Activated T-cell treated with anti-CD3 and anti-CD28 coated beads, Interleukin-2, amount 50 U/mL, for 24 hours (primary cell): ENCODE results near the gene BARHL2.

Source experiments
- DNase-seq: peaks from one replicate; pipeline ENCODE4 v3.0.0-alpha.2; 2020
- H3K27ac Mint-ChIP-seq: 2 replicates; pipeline ENCODE4 v1.8.0; 2020; ENCODE audit warnings: mild to moderate bottlenecking, mixed read lengths
- H3K27me3 Mint-ChIP-seq: 2 replicates; pipeline ENCODE4 v1.8.0; 2020; ENCODE audit warnings: mixed read lengths
- H3K36me3 Mint-ChIP-seq: 2 replicates; pipeline ENCODE4 v1.8.0; 2020; ENCODE audit warnings: low read depth, mixed read lengths
- H3K4me1 Mint-ChIP-seq: 2 replicates; pipeline ENCODE4 v1.8.0; 2020; ENCODE audit warnings: low read depth, mixed read lengths
- H3K4me3 Mint-ChIP-seq: 2 replicates; pipeline ENCODE4 v1.8.0; 2020; ENCODE audit warnings: mild to moderate bottlenecking, moderate library complexity, mixed read lengths
- H3K9me3 Mint-ChIP-seq: 2 replicates; pipeline ENCODE4 v1.8.0; 2020; ENCODE audit warnings: mixed read lengths

BARHL2 gene

DNA sequence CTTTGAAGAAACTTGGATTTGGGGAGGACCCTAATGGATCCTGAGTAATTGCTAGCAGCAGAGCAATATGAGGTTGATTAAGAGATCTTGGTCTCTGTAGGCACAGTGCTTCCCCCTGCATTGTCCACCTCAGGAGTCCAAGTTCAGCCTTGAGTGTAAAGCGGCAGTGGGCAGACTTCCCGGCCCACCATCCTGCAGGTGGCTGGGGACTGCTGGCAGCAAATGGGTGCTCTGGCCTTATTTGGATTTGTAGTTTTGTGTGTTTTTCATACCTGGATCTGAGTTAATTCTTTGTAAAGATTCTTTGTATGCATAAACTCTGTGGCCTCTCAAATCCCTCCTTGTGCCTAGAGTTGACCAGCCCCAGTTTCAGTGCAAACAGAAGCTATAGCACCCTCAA, 7.6 kb downstream of the BARHL2 start:
- no peak for DNase-seq

DNA sequence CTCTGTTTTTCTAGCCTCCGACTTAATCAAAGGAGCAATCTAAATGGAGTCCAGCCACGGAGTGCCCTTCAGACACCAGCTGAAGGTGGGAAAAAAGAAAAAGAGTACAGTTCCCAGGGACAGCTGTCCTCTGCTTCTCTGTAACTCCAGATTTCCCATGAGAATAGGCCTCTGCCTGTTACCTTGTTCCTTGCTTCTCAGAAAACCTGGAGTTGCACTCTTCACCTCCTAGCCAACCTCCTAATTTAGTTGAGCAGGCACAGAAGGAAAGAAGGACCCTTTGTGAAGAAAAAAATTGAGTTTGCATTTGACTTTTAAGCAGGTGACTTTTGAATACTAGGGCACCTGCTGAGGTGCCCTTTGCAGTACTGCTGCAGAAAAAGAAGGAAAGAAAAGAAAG, 8.3 kb downstream of the BARHL2 start:
- peaks cover 19% of the 10 kb centered on the region for H3K4me1 Mint-ChIP-seq
- H3K36me3 Mint-ChIP-seq = no peaks in the 10 kb centered on the region
- H3K9me3 Mint-ChIP-seq = no peaks in the 10 kb centered on the region
- H3K4me3 Mint-ChIP-seq = no peak overlapping the region
- H3K27ac Mint-ChIP-seq = no peak overlapping the region
- no peak for DNase-seq
- peaks cover 98% of the 10 kb centered on the region for H3K27me3 Mint-ChIP-seq

More for the DNA sequence above, 7.6 kb downstream of the BARHL2 start:
- H3K27ac Mint-ChIP-seq = no peak overlapping the region
- H3K4me1 Mint-ChIP-seq = peaks cover 19% of the 10 kb centered on the region
- no peak overlapping the region for H3K4me3 Mint-ChIP-seq
- H3K9me3 Mint-ChIP-seq = no peaks in the 10 kb centered on the region
- peaks cover 98% of the 10 kb centered on the region for H3K27me3 Mint-ChIP-seq
- H3K36me3 Mint-ChIP-seq = no peaks in the 10 kb centered on the region

DNA sequence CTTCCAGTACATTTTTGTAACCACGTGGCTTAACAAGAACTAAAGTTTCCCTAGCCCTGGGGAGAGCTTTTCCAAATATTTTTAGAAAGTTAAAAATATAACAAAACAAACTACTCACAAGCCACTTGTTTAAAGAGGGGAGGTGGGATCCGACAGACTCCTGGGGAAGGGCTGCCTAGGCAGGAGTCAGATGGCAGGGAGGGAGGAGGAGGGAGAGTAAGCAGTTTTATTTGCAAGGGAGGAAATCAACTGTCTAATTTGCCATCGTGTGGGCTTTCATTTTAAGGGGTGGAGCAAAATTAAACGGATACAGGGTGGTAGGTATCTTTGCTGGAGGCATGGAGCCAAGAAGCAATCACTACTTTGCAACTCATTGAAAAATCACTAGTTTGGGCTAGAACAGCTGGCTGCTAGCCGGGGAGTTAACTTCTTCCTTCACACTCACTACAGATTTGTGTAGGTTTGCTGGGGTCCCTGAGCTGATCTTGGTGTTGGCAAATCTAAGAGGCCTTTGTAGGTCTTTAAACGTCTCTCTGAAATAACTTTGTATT, 8.8 kb downstream of the BARHL2 start:
- Mint-ChIP-seq H3K4me1 (peaks cover 17% of the 10 kb centered on the region), H3K36me3 (no peaks in the 10 kb centered on the region), H3K9me3 (no peaks in the 10 kb centered on the region)

DNA sequence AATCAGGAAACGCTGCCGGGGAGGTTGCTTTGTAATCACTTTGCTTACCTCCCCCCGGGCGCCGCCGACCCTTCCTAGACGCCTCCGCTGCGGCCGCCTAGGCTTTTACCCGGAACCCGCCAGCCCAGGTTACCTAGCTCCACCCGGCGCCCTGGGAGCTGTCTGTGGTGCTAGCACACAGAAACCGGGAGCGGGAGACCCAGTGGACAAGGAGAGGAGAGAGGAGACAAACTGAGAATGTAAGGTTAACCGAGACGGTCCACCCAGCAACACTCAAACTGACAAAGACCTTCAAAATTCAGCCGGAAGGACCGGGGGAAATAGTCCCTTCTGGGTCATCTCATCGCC, 9.8 kb downstream of the BARHL2 start:
- peak; percentile 41 for DNase-seq
- Mint-ChIP-seq H3K9me3 (no peaks in the 10 kb centered on the region), H3K36me3 (no peaks in the 10 kb centered on the region), H3K27ac (no peak overlapping the region), H3K4me3 (peak overlapping the region; percentile 57), H3K27me3 (peaks cover 93% of the 10 kb centered on the region), H3K4me1 (peaks cover 16% of the 10 kb centered on the region)

More for the DNA sequence above, 8.8 kb downstream of the BARHL2 start:
- H3K4me3 Mint-ChIP-seq = no peak overlapping the region
- DNase-seq = no peak
- H3K27ac Mint-ChIP-seq = no peak overlapping the region
- H3K27me3 Mint-ChIP-seq = peaks cover 97% of the 10 kb centered on the region

DNA sequence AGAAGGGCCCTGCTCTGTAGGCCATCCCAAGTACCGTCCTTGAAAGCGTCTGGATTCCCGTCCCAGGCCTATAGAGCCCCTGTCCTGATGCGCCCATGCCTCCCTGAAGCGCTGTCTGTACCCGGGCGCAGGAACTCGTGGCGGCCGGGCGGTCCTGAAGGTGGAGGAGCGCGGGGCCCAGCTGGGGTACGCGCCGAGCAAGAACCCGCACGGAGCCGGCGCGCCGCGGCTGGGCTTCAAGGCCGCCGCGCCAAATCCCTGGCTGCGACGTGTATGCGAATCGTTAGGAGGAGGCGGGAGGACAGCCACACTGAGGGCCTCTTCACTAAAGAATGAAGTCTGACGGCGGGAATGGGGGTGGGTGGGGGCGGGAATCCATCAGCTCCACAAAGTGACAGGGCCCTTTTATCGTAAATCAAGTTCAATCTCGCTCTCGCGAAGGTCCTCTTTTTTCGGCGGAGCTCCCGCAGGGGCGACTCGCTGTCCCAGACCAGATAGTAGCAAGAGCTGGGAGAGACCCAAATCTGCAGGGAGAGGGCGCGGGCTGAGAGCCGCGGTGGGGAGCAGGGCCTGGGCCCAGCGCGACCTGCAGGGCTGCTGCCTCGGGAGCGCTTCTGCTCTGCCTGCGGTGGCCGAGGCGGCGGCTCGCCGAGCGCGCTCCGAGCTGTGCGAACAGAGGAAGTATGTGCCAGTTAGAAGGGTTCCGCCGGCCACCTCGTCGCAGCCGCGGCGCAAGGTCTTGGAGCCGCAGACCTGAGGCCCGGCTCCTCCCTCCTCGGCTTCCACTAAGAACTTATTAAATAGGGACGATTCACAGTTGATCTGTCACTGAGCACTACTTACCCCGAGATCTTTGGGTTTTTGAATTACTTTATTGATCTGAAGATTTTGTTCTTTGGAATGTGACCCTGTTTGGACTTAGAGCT, 10.4 kb downstream of the BARHL2 start:
- DNase-seq = peak; percentile 47
- Mint-ChIP-seq H3K4me1 (peaks cover 16% of the 10 kb centered on the region), H3K36me3 (no peaks in the 10 kb centered on the region), H3K9me3 (no peaks in the 10 kb centered on the region), H3K27me3 (peaks cover 93% of the 10 kb centered on the region), H3K4me3 (peak overlapping the region; percentile 57), H3K27ac (no peak overlapping the region)

DNA sequence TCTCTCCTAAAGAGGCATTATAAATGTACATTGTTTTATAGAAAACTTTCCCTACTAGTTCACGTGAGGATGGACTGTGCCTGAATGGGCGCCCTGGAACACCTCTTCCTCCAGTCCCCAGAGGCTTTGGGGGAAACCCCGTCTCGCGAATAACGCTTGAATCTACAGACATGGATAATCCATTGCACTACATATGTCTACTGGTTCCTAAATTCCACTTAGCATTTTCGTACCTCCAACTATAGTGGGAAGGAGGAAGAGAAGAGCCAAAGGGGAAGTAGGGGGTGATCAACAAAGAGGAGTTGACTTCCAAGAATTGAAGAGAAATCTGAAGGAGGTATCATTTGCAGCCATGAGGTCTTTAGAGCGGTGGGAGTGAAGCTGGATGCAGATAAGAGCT, 11.1 kb downstream of the BARHL2 start:
- peak overlapping the region; percentile 57 for H3K4me3 Mint-ChIP-seq
- peaks cover 92% of the 10 kb centered on the region for H3K27me3 Mint-ChIP-seq
- H3K27ac Mint-ChIP-seq = no peak overlapping the region
- no peak for DNase-seq
- H3K9me3 Mint-ChIP-seq = no peaks in the 10 kb centered on the region
- H3K4me1 Mint-ChIP-seq = peaks cover 16% of the 10 kb centered on the region
- no peaks in the 10 kb centered on the region for H3K36me3 Mint-ChIP-seq

DNA sequence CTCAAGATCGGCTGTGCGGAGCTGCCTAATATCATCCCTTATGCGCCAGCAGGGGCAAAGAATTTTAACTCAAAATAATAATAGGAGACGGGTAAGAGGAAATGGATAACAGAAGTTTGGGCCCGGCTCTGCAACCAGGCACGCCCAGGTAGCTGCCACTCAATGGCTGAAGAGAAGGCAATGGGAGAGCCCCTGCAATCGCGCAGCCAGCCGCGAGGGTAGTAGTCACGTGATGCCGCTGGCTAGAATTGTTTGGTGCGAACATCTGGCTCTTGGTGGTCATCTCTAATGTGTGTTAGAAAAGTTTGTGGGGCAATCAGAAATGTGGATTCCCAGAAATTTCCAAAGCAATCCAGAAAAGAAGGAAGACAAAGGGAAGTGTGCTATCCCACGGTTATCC, 12.3 kb downstream of the BARHL2 start:
- DNase-seq = no peak
- H3K27ac Mint-ChIP-seq = no peak overlapping the region
- H3K4me1 Mint-ChIP-seq = peaks cover 16% of the 10 kb centered on the region
- H3K9me3 Mint-ChIP-seq = no peaks in the 10 kb centered on the region
- H3K27me3 Mint-ChIP-seq = peaks cover 88% of the 10 kb centered on the region
- H3K4me3 Mint-ChIP-seq = no peak overlapping the region
- H3K36me3 Mint-ChIP-seq = no peaks in the 10 kb centered on the region

DNA sequence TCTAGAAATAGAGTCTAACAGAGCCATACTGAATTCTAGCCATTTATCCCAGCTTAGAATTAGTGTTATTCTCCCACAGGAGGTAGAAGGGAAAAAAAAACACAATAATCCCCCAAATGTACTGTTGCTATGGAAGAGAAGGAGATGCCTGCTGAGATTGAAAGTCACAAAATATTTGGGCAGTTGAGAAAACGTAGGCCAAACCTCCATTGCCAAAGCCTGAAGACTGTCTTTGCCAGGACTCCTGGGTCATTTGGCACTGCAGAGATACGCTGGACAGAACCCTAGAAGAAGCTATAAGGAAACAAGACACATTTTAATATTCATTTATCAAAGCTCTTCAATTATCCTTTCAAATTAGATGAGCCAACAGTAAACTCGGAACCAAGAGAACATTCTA, 22.3 kb downstream of the BARHL2 start:
- no peaks in the 10 kb centered on the region for H3K36me3 Mint-ChIP-seq
- peaks cover 33% of the 10 kb centered on the region for H3K27me3 Mint-ChIP-seq
- H3K4me1 Mint-ChIP-seq = no peaks in the 10 kb centered on the region
- H3K27ac Mint-ChIP-seq = no peak overlapping the region
- no peaks in the 10 kb centered on the region for H3K9me3 Mint-ChIP-seq
- H3K4me3 Mint-ChIP-seq = no peak overlapping the region
- no peak for DNase-seq

DNA sequence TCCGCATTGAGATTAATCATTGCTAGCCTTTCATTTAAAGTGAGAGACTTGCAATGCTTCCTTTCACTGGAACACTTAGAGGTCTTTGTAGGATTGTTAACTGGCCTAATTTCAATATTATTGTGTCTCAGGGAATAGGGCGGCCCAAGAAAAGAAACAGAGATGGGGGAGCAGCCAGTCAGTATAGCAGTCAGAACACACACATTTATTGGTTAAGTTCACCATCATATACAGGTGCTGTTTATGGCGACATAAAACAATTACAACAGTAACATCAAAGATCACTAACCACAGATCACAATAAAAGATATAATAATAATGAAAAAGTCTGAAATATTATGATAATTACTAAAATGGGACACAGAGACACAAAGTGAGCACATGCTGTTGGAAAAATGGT, 29.4 kb downstream of the BARHL2 start:
- no peaks in the 10 kb centered on the region for H3K4me1 Mint-ChIP-seq
- H3K27ac Mint-ChIP-seq = no peak overlapping the region
- no peaks in the 10 kb centered on the region for H3K36me3 Mint-ChIP-seq
- no peak for DNase-seq
- no peaks in the 10 kb centered on the region for H3K9me3 Mint-ChIP-seq
- H3K4me3 Mint-ChIP-seq = no peak overlapping the region
- H3K27me3 Mint-ChIP-seq = peaks cover 32% of the 10 kb centered on the region

DNA sequence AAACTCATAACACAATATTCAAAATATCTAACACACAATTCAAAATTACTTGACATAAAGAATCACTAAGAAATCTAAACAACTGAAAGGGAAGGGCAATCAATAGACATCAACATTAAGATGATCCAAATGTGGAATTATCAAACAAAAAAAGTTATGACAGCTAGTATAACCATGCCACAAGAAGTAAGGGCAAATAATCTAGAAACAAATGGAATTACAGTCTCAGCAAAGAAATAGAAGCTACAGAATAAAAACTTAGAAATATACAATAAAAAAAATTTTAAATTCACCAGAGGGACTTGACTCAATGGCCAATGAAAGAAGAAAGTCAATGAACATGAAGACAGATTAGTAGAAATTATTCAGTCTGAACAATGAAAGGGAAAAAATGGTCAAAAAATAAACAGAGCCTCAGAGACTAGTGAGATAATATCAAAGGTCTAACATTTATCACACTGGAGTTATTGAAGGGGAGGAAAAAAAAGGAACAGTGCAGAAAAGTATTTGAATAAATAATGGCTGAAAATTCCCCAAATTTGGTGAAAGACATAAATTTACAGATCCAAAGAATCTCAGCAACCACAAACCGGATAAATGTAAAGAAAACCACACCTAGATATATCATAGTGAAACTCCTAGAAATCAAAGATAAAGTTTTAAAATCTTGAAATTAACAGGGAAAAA, 41.8 kb downstream of the BARHL2 start:
- Mint-ChIP-seq H3K9me3 (peaks cover 26% of the 10 kb centered on the region), H3K4me3 (no peak overlapping the region), H3K27me3 (peaks cover 37% of the 10 kb centered on the region), H3K4me1 (no peaks in the 10 kb centered on the region), H3K27ac (no peak overlapping the region), H3K36me3 (no peaks in the 10 kb centered on the region)
- DNase-seq = no peak

DNA sequence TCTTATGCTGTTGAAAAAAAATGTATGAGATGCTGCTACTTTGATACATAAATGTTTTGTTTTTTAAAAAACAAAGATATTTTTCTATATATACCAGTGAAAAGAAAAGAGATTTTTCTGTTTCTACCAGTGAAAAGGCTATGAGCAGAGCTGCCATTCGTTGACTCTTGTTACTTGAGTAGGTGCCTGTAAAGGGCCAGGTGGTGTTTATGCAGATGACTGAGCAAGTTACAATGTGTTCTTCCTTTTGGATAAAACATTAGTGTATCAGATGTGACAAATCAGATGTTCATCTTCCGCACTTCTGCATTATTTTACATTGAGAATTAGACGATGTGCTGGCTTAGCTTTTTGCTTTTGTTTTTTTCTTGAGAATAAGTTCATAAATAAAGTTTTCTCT, 45.4 kb downstream of the BARHL2 start:
- no peak overlapping the region for H3K27ac Mint-ChIP-seq
- H3K4me3 Mint-ChIP-seq = no peak overlapping the region
- H3K27me3 Mint-ChIP-seq = peaks cover 36% of the 10 kb centered on the region
- no peaks in the 10 kb centered on the region for H3K36me3 Mint-ChIP-seq
- peaks cover 26% of the 10 kb centered on the region for H3K9me3 Mint-ChIP-seq
- no peaks in the 10 kb centered on the region for H3K4me1 Mint-ChIP-seq
- no peak for DNase-seq

DNA sequence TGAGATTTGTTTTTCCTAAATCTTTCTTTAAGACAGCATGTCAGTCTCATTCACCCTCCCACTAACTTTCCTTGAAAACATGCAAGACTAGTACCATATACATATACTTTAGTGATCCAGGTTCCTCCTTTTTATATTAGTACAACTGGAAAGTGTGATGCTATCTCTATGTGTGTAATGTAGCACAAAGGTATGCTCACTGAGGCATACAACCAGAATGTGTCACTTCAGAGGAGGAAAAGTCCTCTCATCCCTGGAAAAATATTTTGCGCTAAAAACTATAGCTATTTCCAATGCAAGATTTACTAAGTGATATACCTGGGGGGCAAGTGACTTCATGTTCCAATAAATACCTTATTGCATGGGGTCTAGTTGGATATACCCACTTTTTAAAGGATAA, 45.9 kb downstream of the BARHL2 start:
- H3K27me3 Mint-ChIP-seq = peaks cover 35% of the 10 kb centered on the region
- H3K9me3 Mint-ChIP-seq = peaks cover 23% of the 10 kb centered on the region
- no peak overlapping the region for H3K4me3 Mint-ChIP-seq
- no peak overlapping the region for H3K27ac Mint-ChIP-seq
- DNase-seq = no peak
- no peaks in the 10 kb centered on the region for H3K36me3 Mint-ChIP-seq
- H3K4me1 Mint-ChIP-seq = no peaks in the 10 kb centered on the region
